Measurements from ENCODE around the gene METTL8. TPM values are rescaled to one million over a fixed set of nuclear protein-coding genes. Genes with fewer than 3 reads are reported as not detected.
"Not testable (repeated sequence)": the region's sequence is repeated elsewhere in the genome, so short reads cannot be mapped to it uniquely, and the experiment has no call there.

Gene METTL8
- polyA plus RNA-seq, 6 donors from 2014 or later: 25.9 to 70.3 (median 54.4) TPM

- peak overlapping the region in 6 of 8 donors; percentile 3 to 71 (median 30) for H3K4me3 Mint-ChIP-seq
- H3K9me3 Mint-ChIP-seq: peaks cover 0 to 4% (median 0%) of the 10 kb centered on the region in 7 donors
- H3K4me1 Mint-ChIP-seq: peaks cover 14 to 25% (median 20%) of the 10 kb centered on the region in 3 donors
- H3K27me3 Mint-ChIP-seq: no peaks in the 10 kb centered on the region
- DNase-seq (peak; percentile 77), ATAC-seq (ENCODE audit: low read depth in 2 of 2) (peak; percentile 93 to 96)
- no peaks in the 10 kb centered on the region for H3K36me3 Mint-ChIP-seq
- H3K27ac Mint-ChIP-seq: peak overlapping the region in 5 of 6 donors; percentile 64 to 92 (median 80)
Measured at GRCh38 chr2:171416009-171416926, 17.5 kb downstream of the METTL8 start.

GRCh38 chr2:171414645-171415044 lies 19.1 kb downstream of the METTL8 start:
- not testable (repeated sequence) for ATAC-seq (ENCODE audit: low read depth in 2 of 2); H3K36me3 Mint-ChIP-seq; H3K9me3 Mint-ChIP-seq; H3K27me3 Mint-ChIP-seq; DNase-seq
- H3K27ac Mint-ChIP-seq: peak overlapping the region in 1 of 6 donors; percentile 56
- peak overlapping the region in 2 of 8 donors; percentile 21 to 54 for H3K4me3 Mint-ChIP-seq
- H3K4me1 Mint-ChIP-seq: peaks cover 12 to 14% (median 13%) of the 10 kb centered on the region in 3 donors

GRCh38 chr2:171412571-171413175 lies 21.1 kb downstream of the METTL8 start:
- Mint-ChIP-seq H3K9me3 (peaks cover 0 to 2% (median 0%) of the 10 kb centered on the region in 7 donors), H3K4me1 (peaks cover 17 to 22% (median 21%) of the 10 kb centered on the region in 3 donors), H3K4me3 (no peak overlapping the region), H3K27ac (no peak overlapping the region), H3K27me3 (no peaks in the 10 kb centered on the region), H3K36me3 (no peaks in the 10 kb centered on the region)
- DNase-seq (no peak), ATAC-seq (ENCODE audit: low read depth in 2 of 2) (no peak)

- Mint-ChIP-seq H3K9me3 (peaks cover 0 to 2% (median under 1%) of the 10 kb centered on the region in 7 donors), H3K27ac (no peak overlapping the region), H3K36me3 (no peaks in the 10 kb centered on the region), H3K4me1 (peaks cover 24 to 29% (median 29%) of the 10 kb centered on the region in 3 donors), H3K4me3 (no peak overlapping the region), H3K27me3 (no peaks in the 10 kb centered on the region)
- no peak for DNase-seq
- no peak for ATAC-seq (ENCODE audit: low read depth in 2 of 2)
Measured at GRCh38 chr2:171411791-171412483, 21.9 kb downstream of the METTL8 start.

- DNase-seq: no peak
- H3K27me3 Mint-ChIP-seq: no peaks in the 10 kb centered on the region
- ATAC-seq (ENCODE audit: low read depth in 2 of 2): no peak
- H3K36me3 Mint-ChIP-seq: no peaks in the 10 kb centered on the region
- no peak overlapping the region for H3K4me3 Mint-ChIP-seq
- peaks cover 0 to 4% (median 2%) of the 10 kb centered on the region in 7 donors for H3K9me3 Mint-ChIP-seq
- peak overlapping the region in 3 of 6 donors; percentile 5 to 60 (median 38) for H3K27ac Mint-ChIP-seq
- H3K4me1 Mint-ChIP-seq: peaks cover 30 to 36% (median 36%) of the 10 kb centered on the region in 3 donors
Measured at GRCh38 chr2:171411214-171411613, 22.6 kb downstream of the METTL8 start.

- Mint-ChIP-seq H3K36me3 (no peaks in the 10 kb centered on the region), H3K27ac (peak overlapping the region in 3 of 6 donors; percentile 29 to 67 (median 60)), H3K9me3 (peaks cover 0 to 4% (median 2%) of the 10 kb centered on the region in 7 donors), H3K4me1 (peaks cover 29 to 38% (median 36%) of the 10 kb centered on the region in 3 donors), H3K4me3 (peak overlapping the region in 1 of 8 donors; percentile 32), H3K27me3 (no peaks in the 10 kb centered on the region)
- ATAC-seq (ENCODE audit: low read depth in 2 of 2) (no peak), DNase-seq (no peak)
Measured at GRCh38 chr2:171410624-171411023, 23.2 kb downstream of the METTL8 start.

DNA sequence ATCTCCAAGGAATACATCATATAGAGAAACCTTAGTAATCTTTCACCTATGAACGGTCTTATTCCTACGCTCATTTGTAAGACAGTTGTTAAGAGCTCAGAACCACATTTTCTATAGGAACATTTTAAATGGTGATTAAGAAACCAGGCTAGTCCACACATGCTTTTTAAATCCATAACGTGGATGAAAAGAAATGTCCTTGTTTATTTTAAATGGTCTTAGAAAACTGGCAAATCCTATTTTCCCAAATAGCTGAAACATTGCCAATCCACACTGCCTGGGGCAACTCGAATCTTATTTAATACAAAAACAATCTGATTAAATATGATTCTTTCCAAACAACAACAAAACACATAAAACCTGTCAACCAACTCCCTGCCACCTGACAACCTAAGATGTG lies 23.7 kb downstream of the METTL8 start:
- peak overlapping the region in 3 of 6 donors; percentile 29 to 60 (median 56) for H3K27ac Mint-ChIP-seq
- peak overlapping the region in 2 of 8 donors; percentile 80 to 89 for H3K4me3 Mint-ChIP-seq
- H3K4me1 Mint-ChIP-seq: peaks cover 34 to 41% (median 41%) of the 10 kb centered on the region in 3 donors
- no peaks in the 10 kb centered on the region for H3K36me3 Mint-ChIP-seq
- no peak for ATAC-seq (ENCODE audit: low read depth in 2 of 2)
- DNase-seq: no peak
- no peaks in the 10 kb centered on the region for H3K27me3 Mint-ChIP-seq
- H3K9me3 Mint-ChIP-seq: peaks cover 0 to 4% (median 2%) of the 10 kb centered on the region in 7 donors

GRCh38 chr2:171409436-171409971 lies 24.3 kb downstream of the METTL8 start:
- DNase-seq (no peak), ATAC-seq (ENCODE audit: low read depth in 2 of 2) (no peak)
- Mint-ChIP-seq H3K27me3 (no peaks in the 10 kb centered on the region), H3K4me1 (peaks cover 36 to 47% (median 42%) of the 10 kb centered on the region in 3 donors), H3K36me3 (no peaks in the 10 kb centered on the region), H3K4me3 (peak overlapping the region; percentile 80 to 93 (median 85)), H3K27ac (peak overlapping the region; percentile 42 to 96 (median 80)), H3K9me3 (peaks cover 0 to 4% (median 0%) of the 10 kb centered on the region in 7 donors)

DNA sequence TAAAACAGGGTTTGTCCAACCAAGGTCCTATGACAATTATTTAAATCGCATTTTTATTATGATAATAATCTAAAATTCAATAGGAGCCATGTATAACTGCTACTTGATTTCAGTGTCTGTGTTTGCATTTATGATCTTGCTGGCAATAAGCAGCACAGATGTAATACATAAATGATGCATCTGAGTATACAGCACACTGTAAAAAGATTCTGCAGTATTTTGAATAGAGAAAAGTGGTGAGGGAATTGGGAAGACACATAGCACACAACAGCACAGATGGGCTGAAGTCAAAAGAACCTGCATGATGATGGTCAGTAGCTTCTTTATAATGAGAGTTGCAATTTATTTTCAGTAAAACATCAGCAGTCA lies 26.1 kb downstream of the METTL8 start:
- Mint-ChIP-seq H3K27me3 (no peaks in the 10 kb centered on the region), H3K4me1 (peaks cover 40 to 57% (median 49%) of the 10 kb centered on the region in 3 donors), H3K27ac (peak overlapping the region; percentile 49 to 94 (median 88)), H3K9me3 (peaks cover 0 to 6% (median 0%) of the 10 kb centered on the region in 7 donors), H3K4me3 (peak overlapping the region in 2 of 8 donors; percentile 36 to 50), H3K36me3 (no peaks in the 10 kb centered on the region)
- DNase-seq (no peak), ATAC-seq (ENCODE audit: low read depth in 2 of 2) (no peak)

DNA sequence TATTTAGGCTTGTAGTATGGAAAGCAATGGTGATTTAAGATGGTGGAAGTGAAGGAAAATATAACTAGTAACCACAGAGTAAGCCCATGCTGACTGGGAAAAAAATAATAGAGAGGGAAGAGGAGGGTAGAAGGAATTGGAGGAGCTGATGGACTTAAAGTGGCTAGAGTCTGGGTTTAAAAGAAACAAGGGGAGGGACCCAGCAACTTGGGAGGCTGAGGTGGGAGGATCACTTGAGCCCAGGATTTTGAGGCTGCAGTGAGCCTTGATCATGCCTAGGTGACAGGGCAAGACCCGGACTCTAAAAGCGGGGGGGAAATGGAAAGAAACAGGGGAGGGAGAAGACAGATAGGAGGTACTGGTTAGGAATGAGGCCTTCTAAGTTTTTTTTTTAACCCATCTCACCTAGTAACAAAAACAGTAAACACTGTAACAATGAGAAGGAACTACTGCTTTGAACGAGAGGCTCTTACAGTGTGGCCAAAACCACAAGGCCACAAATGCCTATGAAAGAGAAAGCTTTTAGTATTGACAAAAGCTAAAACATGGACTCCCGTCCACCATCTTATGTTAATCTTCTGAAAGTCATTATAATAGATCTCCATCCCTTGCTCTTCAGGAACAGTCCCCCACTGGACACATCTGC lies 26.6 kb downstream of the METTL8 start:
- Mint-ChIP-seq H3K4me3 (peak overlapping the region in 6 of 8 donors; percentile 15 to 83 (median 41)), H3K9me3 (peaks cover 1 to 8% (median 5%) of the 10 kb centered on the region in 7 donors), H3K27ac (peak overlapping the region; percentile 80 to 94 (median 89)), H3K36me3 (peaks cover under 1 to 2% of the 10 kb centered on the region in 2 donors), H3K4me1 (peaks cover 40 to 57% (median 49%) of the 10 kb centered on the region in 3 donors), H3K27me3 (no peaks in the 10 kb centered on the region)
- DNase-seq (no peak), ATAC-seq (ENCODE audit: low read depth in 2 of 2) (peak; percentile 39 to 45)

- DNase-seq (peak; percentile 35), ATAC-seq (ENCODE audit: low read depth in 2 of 2) (peak; percentile 85 to 89)
- H3K4me1 Mint-ChIP-seq: peaks cover 40 to 57% (median 49%) of the 10 kb centered on the region in 3 donors
- H3K36me3 Mint-ChIP-seq: peaks cover 5 to 9% of the 10 kb centered on the region in 2 donors
- peak overlapping the region in 7 of 8 donors; percentile 5 to 80 (median 49) for H3K4me3 Mint-ChIP-seq
- H3K27ac Mint-ChIP-seq: peak overlapping the region; percentile 80 to 94 (median 89)
- H3K9me3 Mint-ChIP-seq: peaks cover 6 to 16% (median 12%) of the 10 kb centered on the region in 7 donors
- no peaks in the 10 kb centered on the region for H3K27me3 Mint-ChIP-seq
Measured at GRCh38 chr2:171406044-171406443, 27.7 kb downstream of the METTL8 start.

GRCh38 chr2:171405546-171405945 lies 28.2 kb downstream of the METTL8 start:
- peaks cover 40 to 58% (median 49%) of the 10 kb centered on the region in 3 donors for H3K4me1 Mint-ChIP-seq
- DNase-seq: no peak
- H3K4me3 Mint-ChIP-seq: peak overlapping the region in 5 of 8 donors; percentile 25 to 80 (median 54)
- peaks cover 5 to 9% of the 10 kb centered on the region in 2 donors for H3K36me3 Mint-ChIP-seq
- peaks cover 6 to 16% (median 12%) of the 10 kb centered on the region in 7 donors for H3K9me3 Mint-ChIP-seq
- H3K27me3 Mint-ChIP-seq: no peaks in the 10 kb centered on the region
- ATAC-seq (ENCODE audit: low read depth in 2 of 2): peak; percentile 24 to 25
- peak overlapping the region; percentile 80 to 94 (median 89) for H3K27ac Mint-ChIP-seq

All from naive B cell (primary cell).